CD4-positive, alpha-beta T cell treated with Interleukin-15 for 1 hour (primary cell): ENCODE results near the gene TRIM54.

Source experiments
- DNase-seq: peaks from one replicate; pipeline ENCODE4 v3.0.0-alpha.2; 2020

Gene TRIM54, protein sequence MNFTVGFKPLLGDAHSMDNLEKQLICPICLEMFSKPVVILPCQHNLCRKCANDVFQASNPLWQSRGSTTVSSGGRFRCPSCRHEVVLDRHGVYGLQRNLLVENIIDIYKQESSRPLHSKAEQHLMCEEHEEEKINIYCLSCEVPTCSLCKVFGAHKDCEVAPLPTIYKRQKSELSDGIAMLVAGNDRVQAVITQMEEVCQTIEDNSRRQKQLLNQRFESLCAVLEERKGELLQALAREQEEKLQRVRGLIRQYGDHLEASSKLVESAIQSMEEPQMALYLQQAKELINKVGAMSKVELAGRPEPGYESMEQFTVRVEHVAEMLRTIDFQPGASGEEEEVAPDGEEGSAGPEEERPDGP

DNA sequence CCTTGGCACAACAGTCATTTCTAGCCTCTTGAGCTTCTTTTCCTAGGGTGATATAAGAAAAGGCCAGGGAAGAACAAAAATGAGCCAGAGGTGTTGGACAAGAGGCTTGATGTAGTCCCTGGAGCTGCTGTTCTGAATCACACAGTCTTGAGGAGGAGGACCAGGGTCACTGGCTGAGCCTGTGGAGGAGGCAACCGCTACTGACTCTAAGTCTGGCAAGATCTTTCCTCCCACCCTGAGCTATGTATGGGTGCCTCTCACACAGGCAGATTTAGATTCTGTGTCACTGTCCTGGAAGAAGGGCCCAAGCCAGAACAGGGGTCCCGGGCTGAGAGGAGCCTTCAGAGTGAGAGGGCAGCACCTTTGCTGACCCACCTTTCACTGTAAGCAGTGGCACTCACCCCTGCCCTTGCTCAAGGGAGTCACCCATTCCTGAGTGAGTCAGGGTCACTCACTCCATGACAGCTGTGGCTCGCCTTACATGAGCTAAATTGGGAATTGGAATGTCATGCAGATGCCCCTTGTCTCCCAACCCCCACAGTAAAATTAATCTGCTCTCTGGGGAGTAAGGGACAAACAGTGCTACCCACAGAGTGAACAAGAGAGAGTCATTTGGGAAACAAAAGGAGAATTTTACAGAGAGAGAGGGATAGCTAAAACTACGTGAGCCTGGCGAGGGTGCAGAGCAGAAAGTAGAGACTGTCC lies at the start of gene TRIM54:
TSS of gene TRIM54 (plus strand) at position 575 of the 705 bp plus-strand sequence. CDS start 303 bp downstream, outside the sequence.
- DNase-seq = no peak

DNA sequence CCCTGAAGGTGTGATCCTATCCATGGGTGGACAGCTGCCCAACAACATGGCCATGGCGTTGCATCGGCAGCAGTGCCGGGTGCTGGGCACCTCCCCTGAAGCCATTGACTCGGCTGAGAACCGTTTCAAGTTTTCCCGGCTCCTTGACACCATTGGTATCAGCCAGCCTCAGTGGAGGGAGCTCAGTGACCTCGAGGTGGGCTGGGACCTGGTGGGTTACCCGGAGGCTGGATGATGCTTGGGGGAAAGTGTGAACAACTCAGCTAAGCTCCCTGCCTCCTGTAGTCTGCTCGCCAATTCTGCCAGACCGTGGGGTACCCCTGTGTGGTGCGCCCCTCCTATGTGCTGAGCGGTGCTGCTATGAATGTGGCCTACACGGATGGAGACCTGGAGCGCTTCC lies 48.9 kb upstream of the TRIM54 start:
- DNase-seq = no peak

DNA sequence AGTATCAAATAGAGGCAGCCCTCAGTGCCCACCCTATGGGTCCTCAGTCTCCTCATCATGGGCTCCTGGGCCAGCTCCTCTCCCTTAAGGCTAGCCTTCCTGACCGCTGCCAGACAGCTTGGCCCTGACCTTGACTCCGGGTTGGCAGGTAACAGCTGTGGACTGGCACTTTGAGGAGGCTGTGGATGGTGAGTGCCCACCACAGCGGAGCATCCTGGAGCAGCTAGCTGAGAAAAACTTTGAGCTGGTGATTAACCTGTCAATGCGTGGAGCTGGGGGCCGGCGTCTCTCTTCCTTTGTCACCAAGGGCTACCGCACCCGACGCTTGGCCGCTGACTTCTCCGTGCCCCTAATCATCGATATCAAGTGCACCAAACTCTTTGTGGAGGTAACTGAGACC lies 46.1 kb upstream of the TRIM54 start:
- DNase-seq = no peak

DNA sequence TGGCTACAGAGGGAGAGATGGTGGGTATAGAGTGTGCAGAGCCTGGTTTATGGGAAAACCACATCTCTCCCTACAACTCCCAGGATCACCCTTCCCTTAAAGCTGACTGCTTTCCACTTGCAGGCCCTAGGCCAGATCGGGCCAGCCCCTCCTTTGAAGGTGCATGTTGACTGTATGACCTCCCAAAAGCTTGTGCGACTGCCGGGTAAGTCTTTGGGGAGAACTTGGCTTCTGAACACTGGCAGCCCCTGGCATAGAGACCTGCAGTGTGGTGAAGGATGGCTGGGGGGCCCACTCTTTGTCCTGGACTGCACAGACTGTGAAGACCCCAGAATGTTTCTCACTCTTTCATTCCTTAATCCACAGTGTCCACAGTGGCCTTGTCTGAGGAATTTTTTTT lies 45.6 kb upstream of the TRIM54 start:
- no peak for DNase-seq

DNA sequence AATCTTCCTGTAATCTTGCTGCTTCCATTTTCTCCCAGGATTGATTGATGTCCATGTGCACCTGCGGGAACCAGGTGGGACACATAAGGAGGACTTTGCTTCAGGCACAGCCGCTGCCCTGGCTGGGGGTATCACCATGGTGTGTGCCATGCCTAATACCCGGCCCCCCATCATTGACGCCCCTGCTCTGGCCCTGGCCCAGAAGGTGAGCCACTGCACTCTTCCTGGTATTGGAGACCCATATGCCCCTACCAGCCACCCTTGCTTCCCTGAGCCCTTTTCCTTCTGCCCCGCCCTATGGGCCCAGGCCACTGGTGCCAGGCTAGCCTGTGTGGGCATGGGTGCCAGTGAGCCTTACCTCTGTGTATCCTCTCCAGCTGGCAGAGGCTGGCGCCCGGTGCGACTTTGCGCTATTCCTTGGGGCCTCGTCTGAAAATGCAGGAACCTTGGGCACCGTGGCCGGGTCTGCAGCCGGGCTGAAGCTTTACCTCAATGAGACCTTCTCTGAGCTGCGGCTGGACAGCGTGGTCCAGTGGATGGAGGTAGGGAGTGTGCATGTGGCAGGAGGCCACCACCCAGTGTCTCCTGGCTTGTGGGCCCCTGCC lies 44.8 kb upstream of the TRIM54 start:
- DNase-seq = no peak

DNA sequence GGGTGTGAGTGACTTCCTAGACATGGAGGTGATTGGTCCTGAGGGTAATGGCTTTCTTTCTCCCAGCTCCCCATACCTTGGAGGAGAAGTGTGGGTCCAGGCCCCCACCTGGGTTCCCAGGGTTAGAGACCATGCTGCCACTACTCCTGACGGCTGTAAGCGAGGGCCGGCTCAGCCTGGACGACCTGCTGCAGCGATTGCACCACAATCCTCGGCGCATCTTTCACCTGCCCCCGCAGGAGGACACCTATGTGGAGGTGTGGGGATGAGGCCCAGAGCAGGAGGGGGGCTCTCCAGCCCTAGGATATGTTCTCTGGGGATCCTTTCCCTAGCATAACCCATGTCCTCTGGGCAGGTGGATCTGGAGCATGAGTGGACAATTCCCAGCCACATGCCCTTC lies 43.3 kb upstream of the TRIM54 start:
- no peak for DNase-seq

DNA sequence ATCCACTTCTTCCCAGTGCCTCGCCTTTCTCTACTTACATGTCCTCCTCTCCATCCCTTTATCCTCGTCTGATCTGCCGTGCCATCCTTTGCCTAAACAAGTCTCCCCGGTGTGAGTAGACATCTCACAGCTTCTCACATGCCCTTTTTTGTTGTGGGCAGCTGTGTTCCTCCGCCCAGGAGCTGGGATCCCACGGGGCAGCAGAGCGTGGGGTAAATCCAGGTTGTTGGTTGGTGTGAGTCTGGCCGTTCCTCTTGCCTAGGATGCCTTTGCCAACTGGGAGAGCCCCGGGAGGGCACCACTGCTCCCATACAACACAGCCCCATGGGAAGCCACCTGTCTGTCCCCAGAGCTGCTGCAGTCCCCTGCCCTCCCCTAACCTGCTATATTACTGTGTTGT lies 41.8 kb upstream of the TRIM54 start:
- DNase-seq = no peak

DNA sequence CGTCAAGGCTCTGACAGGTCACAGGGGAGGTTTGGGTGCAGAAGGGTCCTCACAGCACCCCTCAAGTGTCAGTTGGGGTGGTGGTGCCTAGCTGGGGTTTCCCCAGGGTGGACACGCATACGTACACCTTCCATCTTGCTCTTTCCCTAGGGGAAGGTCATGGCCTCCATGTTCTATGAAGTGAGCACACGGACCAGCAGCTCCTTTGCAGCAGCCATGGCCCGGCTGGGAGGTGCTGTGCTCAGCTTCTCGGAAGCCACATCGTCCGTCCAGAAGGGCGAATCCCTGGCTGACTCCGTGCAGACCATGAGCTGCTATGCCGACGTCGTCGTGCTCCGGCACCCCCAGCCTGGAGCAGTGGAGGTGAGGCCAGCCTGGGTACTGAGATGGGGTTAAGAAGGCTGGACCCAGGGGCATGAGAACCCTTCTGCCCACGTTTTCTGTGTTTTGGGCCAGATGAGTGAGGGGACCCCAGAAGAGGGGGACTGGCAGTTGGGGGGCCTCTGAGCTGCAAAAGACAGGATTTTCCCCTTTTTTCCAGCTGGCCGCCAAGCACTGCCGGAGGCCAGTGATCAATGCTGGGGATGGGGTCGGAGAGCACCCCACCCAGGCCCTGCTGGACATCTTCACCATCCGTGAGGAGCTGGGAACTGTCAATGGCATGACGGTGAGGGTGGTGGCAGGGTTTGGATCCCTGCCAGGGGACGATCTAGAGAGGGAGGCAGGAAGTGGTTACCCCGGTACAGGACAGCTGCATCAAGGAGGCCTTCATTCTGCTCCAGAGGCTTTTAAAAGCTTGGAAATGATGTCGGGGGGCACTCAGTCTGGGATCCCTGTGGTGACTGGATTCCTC lies 40.2 kb upstream of the TRIM54 start:
- DNase-seq = no peak

DNA sequence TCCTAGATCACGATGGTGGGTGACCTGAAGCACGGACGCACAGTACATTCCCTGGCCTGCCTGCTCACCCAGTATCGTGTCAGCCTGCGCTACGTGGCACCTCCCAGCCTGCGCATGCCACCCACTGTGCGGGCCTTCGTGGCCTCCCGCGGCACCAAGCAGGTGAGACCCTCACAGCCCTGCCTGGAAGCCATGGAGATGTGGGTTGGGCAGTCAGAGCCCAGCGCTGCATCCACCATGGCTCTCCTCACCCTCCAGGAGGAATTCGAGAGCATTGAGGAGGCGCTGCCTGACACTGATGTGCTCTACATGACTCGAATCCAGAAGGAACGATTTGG lies 39.6 kb upstream of the TRIM54 start:
- no peak for DNase-seq

DNA sequence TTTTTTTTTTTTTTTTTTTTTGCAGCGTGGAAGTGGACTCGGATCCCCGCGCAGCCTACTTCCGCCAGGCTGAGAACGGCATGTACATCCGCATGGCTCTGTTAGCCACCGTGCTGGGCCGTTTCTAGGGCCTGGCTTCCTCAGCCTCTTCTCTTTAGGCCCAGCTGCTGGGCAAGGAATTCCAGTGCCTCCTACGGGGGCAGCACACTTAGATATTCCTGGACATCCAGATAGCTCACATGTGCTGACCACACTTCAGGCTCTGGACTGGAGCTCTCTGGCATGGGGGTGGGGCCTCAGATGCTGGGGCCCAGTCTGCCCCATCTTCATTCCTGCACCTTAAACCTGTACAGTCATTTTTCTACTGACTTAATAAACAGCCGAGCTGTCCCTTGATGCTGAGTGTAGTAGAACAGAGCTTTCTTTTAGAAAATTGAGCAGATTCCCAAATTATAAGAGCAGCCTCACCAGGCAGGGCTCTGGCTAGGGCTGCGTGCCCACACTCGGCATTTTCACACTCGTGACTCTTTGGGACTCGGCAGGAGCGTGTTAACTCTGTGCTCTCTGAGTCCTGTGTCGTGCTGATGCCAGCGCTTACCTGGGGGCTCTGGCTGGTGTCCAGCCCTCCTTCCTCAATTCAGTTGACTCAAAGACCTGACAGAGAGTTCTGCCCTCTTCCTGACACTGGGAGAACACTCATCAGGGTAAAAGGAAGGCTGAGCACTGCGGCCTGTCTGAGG lies 38.7 kb upstream of the TRIM54 start:
- DNase-seq = no peak

DNA sequence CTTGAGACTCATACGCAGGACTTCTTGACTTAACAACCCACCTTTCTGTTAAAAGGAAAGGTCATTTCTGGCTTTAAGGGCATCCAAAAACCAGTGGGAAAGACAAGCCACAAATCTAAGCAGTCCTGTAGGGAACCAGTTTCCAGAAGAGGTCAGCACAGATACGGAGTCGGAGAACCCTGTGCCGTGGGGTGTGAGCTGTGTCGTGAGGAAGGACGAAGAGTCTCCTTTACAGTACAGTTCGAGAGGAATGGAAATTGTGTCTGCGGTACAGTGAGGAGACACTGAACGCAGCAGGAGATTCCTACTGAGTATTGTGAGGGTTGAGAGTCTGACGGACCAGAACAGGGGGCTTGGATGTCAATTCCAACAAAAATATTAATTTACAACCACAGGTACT lies 37.1 kb upstream of the TRIM54 start:
- DNase-seq = no peak

DNA sequence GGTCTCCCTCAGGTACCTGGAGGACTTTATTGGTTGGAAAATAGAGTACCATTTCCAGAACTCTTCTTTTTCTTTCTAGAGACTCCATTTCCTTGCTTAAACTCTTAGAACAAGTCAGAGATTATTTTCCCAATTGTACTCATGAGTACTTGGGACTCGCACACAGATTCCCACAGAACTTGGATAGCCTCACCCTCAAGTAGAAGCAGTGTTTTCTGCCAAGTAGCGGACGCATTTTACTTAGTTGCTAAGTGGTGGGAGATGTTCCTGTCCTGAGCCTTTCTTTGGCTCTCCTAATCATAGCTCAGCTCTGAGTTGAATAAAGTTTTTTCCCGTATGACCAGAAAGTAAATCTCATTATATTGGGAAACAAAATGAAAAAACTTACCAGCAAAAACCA lies 36.6 kb upstream of the TRIM54 start:
- DNase-seq = no peak

DNA sequence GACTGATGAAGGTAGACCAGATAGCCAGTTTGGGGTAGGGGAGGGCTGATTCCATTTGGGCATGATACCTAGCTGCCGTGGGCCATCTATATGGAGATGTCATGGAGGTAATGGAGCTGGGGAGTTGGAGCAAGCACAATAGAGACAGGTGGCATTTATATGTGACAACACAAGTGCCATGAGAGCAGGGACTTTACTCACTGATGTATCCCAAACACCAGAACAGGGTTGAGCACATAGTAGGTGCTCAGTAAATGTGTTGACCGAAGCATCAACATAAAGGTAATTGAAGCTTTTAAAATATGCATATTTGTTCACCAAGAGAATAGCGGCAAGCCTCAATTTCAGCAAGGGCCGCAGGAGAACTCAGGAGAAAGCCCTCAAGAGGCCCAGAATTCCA lies 34.3 kb upstream of the TRIM54 start:
- no peak for DNase-seq

DNA sequence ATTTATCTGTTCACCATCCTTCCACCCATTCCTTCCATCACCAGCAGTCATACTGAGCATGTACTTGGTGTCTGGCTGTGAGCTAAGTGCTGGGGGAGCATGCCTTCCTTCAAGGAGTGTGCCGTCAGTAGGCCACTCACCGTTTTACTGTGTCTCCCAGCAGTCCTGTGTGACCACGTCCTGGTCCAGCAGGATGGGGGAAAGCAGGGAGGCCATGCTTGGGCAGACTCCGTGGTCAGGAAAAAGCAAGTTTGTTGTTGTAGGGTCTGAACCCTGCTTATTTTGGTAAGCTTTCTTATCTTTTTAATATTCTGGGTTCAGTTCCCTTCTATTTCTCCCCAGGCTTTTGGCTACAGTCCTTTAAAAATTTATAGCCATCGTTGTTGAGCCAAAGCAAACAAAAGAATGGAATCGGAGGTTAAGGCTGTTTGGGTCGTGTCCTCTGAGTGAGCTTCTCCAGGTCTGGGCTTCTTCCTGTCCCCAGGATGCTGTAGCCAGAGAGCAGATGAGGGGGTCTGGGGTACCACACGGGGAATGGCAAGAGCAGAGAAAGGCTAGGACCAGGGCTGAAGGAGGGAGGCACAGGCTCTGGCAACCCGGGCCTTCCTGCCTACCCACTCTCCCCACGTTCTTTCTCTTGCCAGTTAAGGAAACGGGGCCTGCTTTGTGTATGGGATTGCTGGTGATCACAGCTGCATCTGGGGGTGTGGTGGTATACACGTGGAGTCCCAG lies 32.9 kb upstream of the TRIM54 start:
- no peak for DNase-seq

DNA sequence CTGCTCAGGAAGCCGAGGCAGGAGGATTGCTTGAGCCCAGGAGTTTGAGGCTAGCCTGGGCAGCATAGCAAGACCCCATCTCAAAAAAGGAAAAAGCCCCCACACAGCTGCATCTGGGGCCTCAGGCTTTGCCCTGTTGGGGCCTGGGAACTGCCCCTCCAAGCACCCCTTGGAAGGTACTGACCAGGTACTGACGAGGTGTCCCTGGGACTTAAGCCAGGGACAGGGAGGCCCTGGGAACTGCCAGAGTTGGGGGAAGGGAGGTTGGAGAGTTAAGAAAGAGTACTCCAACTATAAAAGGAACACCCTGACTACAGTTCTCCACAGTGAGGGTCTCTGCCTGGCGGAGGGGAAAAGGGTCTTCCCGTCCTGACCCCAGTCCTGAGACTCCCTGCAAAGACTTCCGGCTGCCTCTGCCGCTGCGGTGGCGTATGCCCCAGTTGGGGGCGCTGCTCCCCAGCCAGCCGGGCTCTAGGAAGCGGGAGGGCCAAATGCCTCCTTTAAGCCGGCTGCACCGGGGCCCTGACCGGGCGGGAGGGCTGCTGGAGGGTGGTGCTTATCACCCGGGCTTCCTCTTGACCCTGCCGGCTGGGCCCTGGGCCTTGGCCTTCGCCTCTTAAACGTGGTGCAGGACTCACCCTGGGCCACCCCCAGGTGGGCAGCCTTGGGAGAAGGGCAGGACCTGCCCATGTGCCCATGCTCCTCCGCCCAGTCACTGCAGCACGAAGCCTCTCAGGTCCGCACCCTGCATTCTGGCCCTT lies 32.2 kb upstream of the TRIM54 start:
- DNase-seq = no peak

DNA sequence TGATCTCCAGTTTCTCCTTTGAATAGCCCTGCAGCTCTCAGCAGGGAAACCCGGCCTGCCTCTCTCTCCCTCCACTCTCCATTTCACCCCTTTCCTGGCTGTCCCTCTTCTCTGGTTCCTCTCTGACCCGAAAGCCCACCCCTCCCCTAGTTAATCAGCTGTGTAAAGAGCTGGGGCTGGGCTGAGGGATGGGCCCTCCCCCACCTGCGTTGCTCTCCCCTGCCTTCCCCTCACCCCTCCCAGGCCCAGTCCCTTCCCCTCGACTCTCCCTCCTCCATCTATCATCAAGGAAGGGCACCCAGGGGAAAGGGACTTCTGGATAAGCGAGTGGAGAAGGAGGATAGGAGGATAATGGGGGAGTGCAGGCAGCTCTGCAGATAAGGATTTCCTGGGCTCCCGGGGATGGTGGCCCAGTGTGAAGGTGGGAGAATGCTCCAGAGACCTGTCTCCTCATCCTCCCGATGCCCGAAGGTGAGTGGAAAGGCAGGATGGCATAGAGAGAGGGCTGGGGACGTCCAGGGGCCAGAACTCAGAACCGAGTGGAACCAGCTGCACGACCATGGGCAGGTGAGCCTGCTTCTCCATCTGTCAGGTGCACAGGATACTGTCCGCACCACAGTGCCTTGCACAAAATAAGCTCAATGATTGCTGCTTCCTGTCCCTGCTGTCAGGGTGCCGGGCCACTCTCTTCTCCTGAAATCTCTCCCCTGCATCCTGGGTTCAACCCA lies 31.4 kb upstream of the TRIM54 start:
- DNase-seq = no peak

DNA sequence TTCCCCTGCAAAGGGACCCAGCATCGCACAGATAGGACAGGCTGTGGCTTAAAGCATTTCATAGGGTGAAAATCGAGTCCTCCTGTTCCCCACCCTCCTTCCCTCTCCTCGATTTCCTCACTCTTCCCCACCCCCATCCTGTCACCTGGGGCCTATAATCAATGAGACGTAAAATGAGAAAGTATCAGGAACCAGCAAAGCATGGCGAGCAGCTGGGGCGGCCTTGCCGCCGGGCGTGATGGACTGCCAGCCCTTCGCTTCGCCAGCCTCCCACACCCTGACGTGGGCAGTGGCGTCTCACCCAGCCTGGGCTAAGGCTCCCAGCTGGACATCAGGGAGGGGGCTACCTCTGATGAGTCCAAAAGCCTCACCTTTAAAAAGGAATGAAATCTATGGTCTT lies 30.5 kb upstream of the TRIM54 start:
- DNase-seq = no peak

DNA sequence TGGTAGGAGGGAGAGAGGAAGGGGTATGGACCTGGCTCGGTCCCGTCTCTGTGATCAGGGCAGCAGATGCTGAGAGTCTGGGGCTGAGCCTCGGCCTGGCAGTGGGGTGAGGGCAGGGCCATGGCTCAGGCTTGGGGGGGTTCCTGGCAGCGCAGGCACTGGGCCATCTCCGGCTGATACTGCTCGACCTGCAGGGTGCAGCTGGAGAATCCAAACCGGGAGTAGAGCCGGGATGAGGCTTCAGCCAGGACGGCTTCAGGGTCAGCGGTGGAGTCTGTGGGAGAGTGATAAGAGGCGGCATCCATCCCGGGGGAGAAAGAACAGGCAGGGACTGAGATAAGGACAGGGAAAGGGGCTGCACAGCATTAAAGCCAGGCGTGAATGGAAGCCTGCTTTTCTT lies 27.0 kb upstream of the TRIM54 start:
- DNase-seq = no peak

DNA sequence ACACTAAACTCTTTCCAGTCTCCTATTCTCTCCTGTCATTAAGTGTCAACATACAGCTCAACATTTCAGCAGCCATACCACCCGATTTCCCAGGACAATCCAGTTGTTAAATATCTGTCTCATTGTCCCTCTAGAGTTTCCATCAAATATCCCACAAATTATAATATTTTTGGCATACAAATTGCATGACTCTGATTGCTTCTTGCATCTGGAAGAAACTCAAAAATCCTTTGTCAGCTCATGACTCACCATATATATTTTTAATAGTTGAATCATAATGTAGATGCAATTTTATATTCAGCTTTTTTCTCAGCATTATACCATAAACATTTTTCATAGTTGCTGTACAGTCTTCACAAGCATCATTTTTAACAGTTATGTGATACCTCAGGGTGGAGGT lies 26.6 kb upstream of the TRIM54 start:
- DNase-seq = no peak

DNA sequence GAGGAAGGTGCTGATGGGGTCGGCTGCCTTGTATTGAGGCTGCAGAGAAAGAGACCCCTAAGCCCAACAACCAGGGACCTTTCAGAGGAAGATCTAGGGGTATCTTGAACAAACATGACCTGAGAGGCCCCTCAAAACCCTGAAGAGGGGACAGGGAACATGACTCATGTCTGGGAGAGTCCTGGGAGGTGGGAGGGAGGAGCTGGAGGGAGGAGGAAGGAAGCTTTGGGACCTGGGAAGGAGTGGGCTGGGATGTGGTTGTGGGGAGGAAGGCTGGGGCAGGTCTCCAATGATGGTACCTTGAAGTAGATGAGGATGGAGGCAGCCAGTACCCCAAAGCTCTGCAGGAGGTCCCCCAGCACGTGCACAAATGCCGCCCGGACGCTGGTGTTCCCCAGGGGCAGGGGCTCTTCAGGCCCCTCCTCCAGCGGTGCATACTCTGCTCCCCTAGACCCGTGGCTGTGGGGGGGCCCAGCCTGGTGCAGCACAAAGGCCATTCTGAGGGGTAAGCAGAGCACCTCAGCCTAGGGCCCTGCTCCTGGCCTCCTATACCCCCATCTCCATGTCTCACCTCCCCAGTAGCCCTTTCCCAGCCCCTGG lies 25.3 kb upstream of the TRIM54 start:
- no peak for DNase-seq
